Stomach (tissue), 4 donors: ENCODE results near the gene HMGXB3.

ENCODE experiments used
- CTCF ChIP-seq, 7 experiments: fragments of 450-650 bp in 4 of 7; fragments of 200-600 bp in 3 of 7; sonication (generic) in 3 of 7; IDR thresholded peaks; one replicate each; pipeline ENCODE4 v1.5.1; 2016 to 2019; ENCODE audit warnings: antibody characterized with exemption in 7 of 7, control low read depth in 2 of 7, mild to moderate bottlenecking in 1 of 7
- POLR2A ChIP-seq, 4 donors: fragments of 450-650 bp; IDR thresholded peaks; one replicate each; pipeline ENCODE4 v1.6.1; 2016; ENCODE audit warnings: antibody characterized with exemption in 4 of 4, control low read depth in 2 of 4, mild to moderate bottlenecking in 1 of 4, moderate library complexity in 1 of 4

- TF ChIP-seq POLR2A (IDR thresholded peaks at IDR 0.05) (no peak), CTCF (IDR thresholded peaks at IDR 0.05) (no peak)
These were observed 20.6 kb upstream of the HMGXB3 start for GRCh38 chr5:149979896-149980295.
